HuH-7.5 (cell line): ENCODE measurements around the gene MMP23B.
A peak's percentile ranks its signal among the peaks of the same experiment; 100 is the strongest.
"Not testable (repeated sequence)": the region's sequence is repeated elsewhere in the genome, so short reads cannot be mapped to it uniquely, and the experiment has no call there.

Experiments used
- DNase-seq: peaks from one replicate; pipeline ENCODE4 v3.0.0; 2011; ENCODE audit warnings: low spot score

MMP23B gene

GRCh38 chr1:1630965-1631781 is 800 bp upstream of the MMP23B start:
- DNase-seq: peak; percentile 46

- not testable (repeated sequence) for DNase-seq
Observed at GRCh38 chr1:1633409-1633808, 1.4 kb downstream of the MMP23B start.

- DNase-seq: not testable (repeated sequence)
Observed at GRCh38 chr1:1634613-1635012, 2.6 kb downstream of the MMP23B start.

- peak; percentile 4 for DNase-seq
Observed at GRCh38 chr1:1636621-1637478, 4.9 kb downstream of the MMP23B start.

- DNase-seq: not testable (repeated sequence)
Observed at GRCh38 chr1:1637479-1637875, 5.5 kb downstream of the MMP23B start.

GRCh38 chr1:1638528-1638927 is 6.6 kb downstream of the MMP23B start:
- not testable (repeated sequence) for DNase-seq

GRCh38 chr1:1639368-1639767 is 7.4 kb downstream of the MMP23B start:
- DNase-seq: not testable (repeated sequence)

GRCh38 chr1:1640081-1640480 is 8.1 kb downstream of the MMP23B start:
- DNase-seq: not testable (repeated sequence)

GRCh38 chr1:1640711-1641461 is 8.9 kb downstream of the MMP23B start:
- DNase-seq: not testable (repeated sequence)

GRCh38 chr1:1646326-1646725 is 14.4 kb downstream of the MMP23B start:
- not testable (repeated sequence) for DNase-seq

GRCh38 chr1:1647567-1648241 is 15.7 kb downstream of the MMP23B start:
- DNase-seq: not testable (repeated sequence)

GRCh38 chr1:1648265-1648664 is 16.3 kb downstream of the MMP23B start:
- not testable (repeated sequence) for DNase-seq

- peak; percentile 77 for DNase-seq
Observed at GRCh38 chr1:1658583-1659549, 26.9 kb downstream of the MMP23B start, which contains the start of gene CDK11B. Gene CDK11B (minus strand): TSS chr1:1659004. CDS start chr1:1657485, 1,519 bp downstream.

- DNase-seq: not testable (repeated sequence)
Observed at GRCh38 chr1:1662392-1662791, 30.4 kb downstream of the MMP23B start.

GRCh38 chr1:1662830-1663560 is 31.0 kb downstream of the MMP23B start:
- DNase-seq: not testable (repeated sequence)

GRCh38 chr1:1664318-1664717 is 32.3 kb downstream of the MMP23B start:
- DNase-seq: not testable (repeated sequence)

- no peak for DNase-seq
Observed at GRCh38 chr1:1664941-1665814, 33.2 kb downstream of the MMP23B start.

- DNase-seq: no peak
Observed at GRCh38 chr1:1665815-1666251, 33.9 kb downstream of the MMP23B start.
